GM12878 (cell line): ENCODE measurements around the gene MPRIP.

Source experiments
- EP300 ChIP-seq, 2 experiments: fragments of 150-350 bp in 1 of 2; IDR thresholded peaks; 2 replicates each; pipeline ENCODE4 v1.6.1; 2011 to 2012; ENCODE audit warnings: low read depth in 2 of 2, low read length in 2 of 2, borderline replicate concordance in 1 of 2, improper control_type of control experiment in 1 of 2, inconsistent platforms in 1 of 2; ENCODE audit not compliant: control insufficient read depth in 1 of 2
- GABPA ChIP-seq: IDR thresholded peaks from 2 replicates; pipeline ENCODE4 v1.6.1; 2014; ENCODE audit warnings: antibody characterized with exemption, low read depth, mild to moderate bottlenecking, inconsistent platforms
- SIN3A ChIP-seq: IDR thresholded peaks from 2 replicates; pipeline ENCODE4 v1.6.1; 2012; ENCODE audit warnings: low read depth, low read length, improper control_type of control experiment
- SRF ChIP-seq, 2 experiments: IDR thresholded peaks; 2 replicates each; pipeline ENCODE4 v1.6.1; 2011; ENCODE audit warnings: low read depth in 2 of 2, low read length in 2 of 2, mild to moderate bottlenecking in 1 of 2, moderate library complexity in 1 of 2
- ZNF217 ChIP-seq: fragments of 450-650 bp; IDR thresholded peaks from 2 replicates; pipeline ENCODE4 v1.6.1; 2017; ENCODE audit warnings: antibody characterized with exemption, mild to moderate bottlenecking
- TF ChIP-seq, protein P1 (sequence below), 3 experiments: IDR thresholded peaks in 2 of 3; conservative IDR thresholded peaks in 1 of 3; 2 replicates each; pipeline ENCODE4 v1.5.1; 2011; ENCODE audit warnings: low read depth in 3 of 3, low read length in 3 of 3, mild to moderate bottlenecking in 3 of 3, control low read depth in 2 of 3, moderate library complexity in 2 of 3, inconsistent platforms in 1 of 3, mixed read lengths in 1 of 3; ENCODE audit not compliant: control insufficient read depth in 2 of 3, insufficient read depth in 1 of 3; ENCODE audit errors: extremely low read depth in 1 of 3
- TF ChIP-seq, protein P2 (sequence below): fragments of 450-650 bp; IDR thresholded peaks from 2 replicates; pipeline ENCODE4 v1.6.1; 2017; ENCODE audit warnings: borderline replicate concordance

DNA sequence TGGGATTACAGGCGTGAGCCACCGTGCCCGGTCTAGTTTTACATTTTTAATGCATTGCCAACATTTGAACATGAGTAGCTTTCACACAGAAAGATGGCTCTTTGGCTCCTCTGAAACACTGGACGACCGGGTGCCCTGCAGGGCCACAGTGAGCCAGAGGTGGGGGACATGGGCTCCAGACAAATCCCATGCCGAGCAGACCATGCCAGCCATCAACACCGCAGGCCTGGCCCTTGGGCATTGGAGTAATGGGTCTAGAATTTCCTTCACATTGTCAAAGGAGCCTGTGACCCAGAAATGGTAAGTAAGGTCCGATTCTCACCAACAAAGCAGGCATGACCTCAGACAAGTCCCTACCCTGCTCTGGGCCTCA is 21.4 kb upstream of the MPRIP start:
- TF ChIP-seq, protein P1, sequence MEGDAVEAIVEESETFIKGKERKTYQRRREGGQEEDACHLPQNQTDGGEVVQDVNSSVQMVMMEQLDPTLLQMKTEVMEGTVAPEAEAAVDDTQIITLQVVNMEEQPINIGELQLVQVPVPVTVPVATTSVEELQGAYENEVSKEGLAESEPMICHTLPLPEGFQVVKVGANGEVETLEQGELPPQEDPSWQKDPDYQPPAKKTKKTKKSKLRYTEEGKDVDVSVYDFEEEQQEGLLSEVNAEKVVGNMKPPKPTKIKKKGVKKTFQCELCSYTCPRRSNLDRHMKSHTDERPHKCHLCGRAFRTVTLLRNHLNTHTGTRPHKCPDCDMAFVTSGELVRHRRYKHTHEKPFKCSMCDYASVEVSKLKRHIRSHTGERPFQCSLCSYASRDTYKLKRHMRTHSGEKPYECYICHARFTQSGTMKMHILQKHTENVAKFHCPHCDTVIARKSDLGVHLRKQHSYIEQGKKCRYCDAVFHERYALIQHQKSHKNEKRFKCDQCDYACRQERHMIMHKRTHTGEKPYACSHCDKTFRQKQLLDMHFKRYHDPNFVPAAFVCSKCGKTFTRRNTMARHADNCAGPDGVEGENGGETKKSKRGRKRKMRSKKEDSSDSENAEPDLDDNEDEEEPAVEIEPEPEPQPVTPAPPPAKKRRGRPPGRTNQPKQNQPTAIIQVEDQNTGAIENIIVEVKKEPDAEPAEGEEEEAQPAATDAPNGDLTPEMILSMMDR (IDR thresholded peaks at IDR 0.05 in 2 of 3, conservative IDR thresholded peaks at IDR 0.05 in 1 of 3; ENCODE audit: control insufficient read depth in 2 of 3, extremely low read depth in 1 of 3, insufficient read depth in 1 of 3, low read depth in 3 of 3, low read length in 3 of 3): no peak
- TF ChIP-seq ZNF217 (no peak), EP300 (IDR thresholded peaks at IDR 0.05; ENCODE audit: borderline replicate concordance in 1 of 2, control insufficient read depth in 1 of 2, low read depth in 2 of 2, low read length in 2 of 2) (no peak), SIN3A (no peak), GABPA (no peak), SRF (IDR thresholded peaks at IDR 0.05; ENCODE audit: low read depth in 2 of 2, low read length in 2 of 2) (no peak)
- TF ChIP-seq, protein P2, sequence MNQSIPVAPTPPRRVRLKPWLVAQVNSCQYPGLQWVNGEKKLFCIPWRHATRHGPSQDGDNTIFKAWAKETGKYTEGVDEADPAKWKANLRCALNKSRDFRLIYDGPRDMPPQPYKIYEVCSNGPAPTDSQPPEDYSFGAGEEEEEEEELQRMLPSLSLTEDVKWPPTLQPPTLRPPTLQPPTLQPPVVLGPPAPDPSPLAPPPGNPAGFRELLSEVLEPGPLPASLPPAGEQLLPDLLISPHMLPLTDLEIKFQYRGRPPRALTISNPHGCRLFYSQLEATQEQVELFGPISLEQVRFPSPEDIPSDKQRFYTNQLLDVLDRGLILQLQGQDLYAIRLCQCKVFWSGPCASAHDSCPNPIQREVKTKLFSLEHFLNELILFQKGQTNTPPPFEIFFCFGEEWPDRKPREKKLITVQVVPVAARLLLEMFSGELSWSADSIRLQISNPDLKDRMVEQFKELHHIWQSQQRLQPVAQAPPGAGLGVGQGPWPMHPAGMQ: no peak
